Activated effector memory CD4-positive, alpha-beta T cell treated with Interleukin-2 at 50 U/mL for 16 hours (primary cell): ENCODE data around the gene NPB.
A peak's percentile ranks its signal among the peaks of the same experiment; 100 is the strongest.
"Not testable (repeated sequence)": the region's sequence is repeated elsewhere in the genome, so short reads cannot be mapped to it uniquely, and the experiment has no call there.

Source experiments
- DNase-seq: peaks from one replicate; pipeline ENCODE4 v3.0.0-alpha.2; 2020

Gene NPB

DNA sequence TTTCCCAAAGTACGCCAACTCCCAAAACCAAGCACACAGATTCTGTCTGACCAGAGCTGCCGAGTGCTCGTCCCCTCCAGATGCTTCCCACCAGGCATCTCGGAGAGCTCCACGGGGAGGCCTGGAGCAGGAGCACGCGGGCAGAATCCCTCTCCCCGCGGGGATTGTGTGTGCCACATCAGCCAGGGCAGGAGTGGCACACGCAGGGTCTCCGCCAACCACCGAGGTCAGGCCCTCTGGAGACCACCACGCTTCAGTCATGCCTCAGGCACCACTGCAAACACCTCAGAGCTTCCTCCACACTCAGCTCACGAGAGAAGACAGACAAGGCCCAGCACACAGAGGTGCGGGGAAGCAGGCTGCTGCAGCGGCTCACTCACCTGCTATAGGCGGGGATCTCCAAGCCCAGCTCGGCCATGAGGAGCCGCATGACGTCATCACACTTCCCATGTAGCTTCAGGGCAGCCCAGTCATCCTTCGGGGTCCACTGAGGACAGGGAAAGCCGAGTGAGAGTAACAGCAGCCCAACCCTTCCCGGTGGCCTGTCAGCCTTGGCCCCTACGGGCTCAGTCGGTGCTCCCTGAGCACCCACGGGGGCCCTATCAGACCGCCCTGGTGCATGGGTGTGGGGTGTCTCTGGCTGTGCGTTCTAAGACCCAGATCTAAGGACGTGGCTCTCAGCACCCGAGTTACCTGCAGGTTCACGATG lies 11.5 kb downstream of the NPB start:
- DNase-seq, result no peak

DNA sequence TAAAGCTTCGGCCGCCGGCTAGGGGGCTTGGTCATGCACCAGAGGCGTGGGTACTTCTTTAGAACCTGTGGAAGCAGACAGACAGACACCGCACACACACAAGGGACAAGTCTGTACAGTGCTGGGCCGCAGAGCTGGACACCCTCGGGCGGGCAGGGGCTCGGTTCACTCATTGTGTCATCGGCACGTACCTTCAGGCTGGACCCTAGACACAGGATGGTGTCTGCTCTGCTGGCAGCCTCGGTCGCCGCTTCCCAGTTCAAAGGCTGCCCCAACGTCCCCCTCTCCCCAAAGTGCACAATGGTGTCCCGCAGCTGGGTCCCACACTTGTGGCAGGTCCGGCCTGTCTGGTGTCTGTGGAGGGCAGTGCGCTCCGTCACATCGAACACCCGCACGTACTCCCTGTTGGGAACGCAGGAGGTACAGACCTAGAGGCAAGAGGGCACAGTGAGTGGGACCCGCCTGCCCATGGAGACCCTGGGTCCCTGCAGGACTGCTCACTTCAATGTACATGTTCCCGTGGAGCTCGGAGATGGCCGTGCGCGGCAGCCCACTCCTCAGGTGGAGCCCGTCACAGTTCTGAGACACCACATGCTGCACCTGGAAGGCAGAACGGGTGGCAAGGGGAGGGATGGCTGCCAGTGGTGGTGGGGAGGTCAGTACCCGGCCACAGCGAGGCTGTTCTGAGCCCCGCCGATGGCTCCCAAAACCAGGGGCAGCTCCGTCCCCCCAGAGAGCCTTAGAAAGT lies 12.2 kb downstream of the NPB start:
- DNase-seq, result no peak

DNA sequence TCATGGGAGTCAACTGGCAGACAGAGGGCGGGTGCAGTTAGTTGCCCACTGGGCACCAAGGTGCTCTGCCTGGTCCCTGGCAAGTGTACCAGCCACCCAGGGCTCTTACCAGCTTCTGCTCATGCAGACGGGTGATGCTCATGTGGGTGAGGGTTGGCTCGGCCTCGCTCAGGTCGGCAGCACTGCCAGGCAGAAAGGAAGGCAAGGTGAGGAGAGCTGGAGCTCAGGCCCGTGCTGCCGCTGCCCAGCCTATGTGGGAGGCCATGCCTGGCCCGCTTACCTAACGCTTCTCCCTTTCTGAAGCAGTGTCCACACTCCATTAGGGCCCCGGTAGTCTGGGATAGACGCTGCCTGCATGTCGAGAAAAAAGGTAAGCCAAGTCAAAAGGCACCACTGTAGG lies 13.3 kb downstream of the NPB start:
- DNase-seq, result no peak

DNA sequence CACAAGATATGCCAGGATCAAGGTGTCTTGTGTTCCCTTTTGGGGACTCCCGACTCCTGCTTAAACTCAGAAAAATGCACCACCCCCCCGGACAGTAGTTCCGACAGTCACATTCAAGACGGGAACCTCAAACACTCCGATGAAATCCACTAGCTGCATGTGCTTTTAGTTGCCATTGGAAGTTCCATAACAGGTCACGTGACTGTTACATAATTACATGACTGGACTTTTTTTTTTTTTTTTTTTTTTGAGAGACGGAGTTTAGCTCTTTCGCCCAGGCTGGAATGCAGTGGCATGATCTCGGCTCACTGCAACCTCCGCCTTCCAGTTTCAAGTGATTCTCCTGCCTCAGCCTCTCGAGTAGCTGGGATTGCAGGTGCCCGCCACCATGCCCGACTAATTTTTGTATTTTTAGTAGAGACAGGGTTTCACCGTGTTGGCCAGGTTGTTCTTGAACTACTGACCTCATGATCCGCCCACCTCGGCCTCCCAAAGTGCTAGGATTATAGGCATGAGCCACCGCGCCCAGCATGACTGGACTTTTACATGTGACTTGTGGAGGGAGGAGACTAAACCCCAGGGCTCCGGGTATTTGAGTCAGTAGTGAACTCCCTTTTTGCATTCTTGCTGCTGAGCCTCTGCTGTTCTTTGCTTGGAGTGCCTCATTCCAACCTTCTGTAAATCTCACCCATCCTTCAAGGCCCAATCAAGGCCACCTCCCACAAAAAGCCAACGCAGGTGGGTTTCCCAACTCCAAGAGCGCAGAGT lies 14.4 kb downstream of the NPB start:
- no peak for DNase-seq

DNA sequence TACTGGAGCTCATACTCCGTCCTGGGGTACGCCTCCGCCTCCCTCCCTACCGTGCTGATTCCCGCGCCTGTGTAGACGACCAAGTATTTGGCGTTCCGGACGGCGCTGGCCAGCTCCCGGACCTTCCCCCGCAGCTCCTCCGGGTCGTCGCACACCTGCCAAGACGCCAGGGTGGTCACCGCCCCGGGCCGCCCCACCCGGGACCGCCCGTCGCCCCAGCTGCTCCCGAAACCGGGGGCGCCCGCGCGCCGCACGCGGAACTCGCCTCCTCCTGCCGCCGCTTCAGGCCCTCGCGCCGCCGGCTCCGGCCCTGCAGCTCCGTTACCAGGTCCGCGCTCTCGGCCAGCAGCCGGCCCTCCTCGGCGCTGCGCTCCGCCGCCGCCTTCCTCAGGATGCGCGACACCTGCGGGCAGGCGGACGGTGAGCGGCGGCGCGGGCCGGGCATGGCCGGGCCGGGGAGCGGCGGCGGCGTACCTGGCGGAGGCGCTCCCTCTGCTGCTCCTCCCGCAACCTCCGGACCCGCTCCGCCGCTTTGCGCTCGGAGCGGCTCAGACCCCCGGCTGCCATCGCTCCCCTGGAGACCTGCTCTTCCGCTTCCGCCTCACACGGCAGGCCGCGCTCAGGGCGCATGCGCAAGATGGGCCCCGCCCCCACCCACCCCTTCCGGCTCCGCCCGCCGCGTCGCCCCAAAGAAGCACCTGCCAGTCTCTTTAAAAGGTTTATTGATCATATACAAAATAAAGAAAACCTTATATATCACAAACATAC lies 15.7 kb downstream of the NPB start, which contains the start of gene SIRT7:
Gene SIRT7, minus strand, starts transcription at position 612 of the 768 bp plus-strand sequence. Its CDS starts 45 bp downstream, at position 567.
- DNase-seq, result peak; percentile 75

DNA sequence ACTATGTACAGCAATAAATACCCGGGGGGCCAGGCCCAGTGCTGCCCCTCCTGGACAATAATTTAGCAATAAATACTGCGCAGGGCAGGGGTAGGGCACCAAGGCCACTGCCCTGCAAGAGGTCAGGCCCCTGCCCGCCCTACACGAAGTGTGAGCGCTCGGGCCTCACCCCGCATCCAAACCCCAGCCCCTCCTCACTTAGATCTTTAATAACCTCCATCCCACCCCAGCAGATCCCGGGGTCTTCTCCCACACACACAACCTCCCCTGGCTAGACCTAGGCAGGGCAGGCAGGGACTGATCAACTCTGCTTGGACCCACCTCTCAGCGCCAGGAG lies 16.3 kb downstream of the NPB start:
- DNase-seq, result not testable (repeated sequence)

DNA sequence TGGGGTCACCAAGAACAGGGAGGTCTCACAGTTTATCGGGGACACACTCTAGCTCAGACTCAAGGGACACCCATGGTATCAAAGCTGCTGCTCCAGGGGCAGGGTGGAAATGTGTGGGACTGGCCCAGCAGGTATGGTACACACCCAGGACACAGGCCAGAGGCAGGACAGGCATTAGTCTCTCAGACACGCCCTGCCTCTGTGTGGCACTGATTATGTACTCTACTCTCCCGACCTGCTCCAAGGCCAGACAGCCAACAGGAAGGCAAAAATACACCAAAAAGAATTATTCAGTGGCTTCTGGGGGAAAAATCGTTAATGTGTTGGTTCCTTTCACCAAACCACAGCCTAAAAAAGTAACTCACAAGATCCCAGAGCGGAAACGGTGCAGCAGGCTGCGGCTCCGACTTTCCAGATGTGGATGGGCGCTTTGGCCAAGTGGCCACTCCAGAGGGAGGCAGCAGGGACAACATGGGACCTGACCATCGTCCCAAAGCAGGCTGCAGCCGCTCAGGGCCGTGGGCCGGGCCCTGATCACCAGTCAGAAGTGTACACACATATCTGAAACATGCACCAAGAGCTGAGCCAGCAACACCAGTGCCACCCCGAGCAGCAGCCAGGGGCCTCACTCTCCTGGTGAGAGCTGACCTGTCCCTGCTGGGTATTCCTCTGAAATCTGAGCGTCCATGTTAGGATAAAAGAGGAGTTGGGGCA lies 17.0 kb downstream of the NPB start:
- no peak for DNase-seq

DNA sequence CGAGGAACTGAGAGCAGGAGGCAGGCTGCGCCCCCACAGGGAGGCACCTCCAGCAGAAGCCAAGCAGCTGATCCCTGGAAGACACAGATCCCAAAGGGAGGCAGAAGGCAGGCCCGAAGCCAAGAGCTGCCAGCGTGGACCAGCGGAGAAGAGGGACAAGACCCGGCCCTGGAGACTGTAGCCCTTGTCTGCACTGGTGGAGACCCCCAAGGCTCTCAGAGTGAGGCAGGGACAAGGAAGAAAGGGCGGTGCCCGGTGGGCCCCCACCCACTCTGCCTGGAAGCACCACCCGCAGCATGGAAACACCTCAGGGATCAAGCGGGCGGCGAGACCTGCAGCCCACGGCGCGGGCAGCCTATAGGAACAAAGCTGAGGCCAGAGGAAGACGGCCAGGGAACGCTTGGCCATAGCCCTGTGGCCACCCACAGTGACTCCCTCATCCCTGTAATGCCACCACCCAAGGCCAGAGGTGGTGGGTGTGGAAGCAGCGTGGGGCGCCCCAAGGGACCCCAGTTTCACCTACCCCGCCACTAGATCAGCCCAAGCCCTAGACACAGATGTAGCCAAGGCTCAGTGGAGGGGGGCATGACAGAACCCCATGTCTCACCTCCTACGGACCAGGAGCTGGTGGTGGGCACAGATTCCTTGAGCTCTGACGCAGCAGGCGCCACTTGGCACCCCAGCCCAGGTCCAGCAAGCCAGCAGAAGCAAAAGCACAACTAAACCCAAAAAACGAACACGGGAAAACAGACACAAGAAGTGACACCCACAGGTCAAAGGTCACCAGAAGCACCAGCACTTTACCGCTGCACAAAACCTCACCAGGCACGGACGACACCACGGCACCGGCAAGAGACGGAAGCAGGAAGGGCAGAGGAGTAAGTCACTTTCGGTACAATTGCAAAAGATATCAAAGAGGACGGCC lies 18.8 kb downstream of the NPB start:
- DNase-seq, result no peak

DNA sequence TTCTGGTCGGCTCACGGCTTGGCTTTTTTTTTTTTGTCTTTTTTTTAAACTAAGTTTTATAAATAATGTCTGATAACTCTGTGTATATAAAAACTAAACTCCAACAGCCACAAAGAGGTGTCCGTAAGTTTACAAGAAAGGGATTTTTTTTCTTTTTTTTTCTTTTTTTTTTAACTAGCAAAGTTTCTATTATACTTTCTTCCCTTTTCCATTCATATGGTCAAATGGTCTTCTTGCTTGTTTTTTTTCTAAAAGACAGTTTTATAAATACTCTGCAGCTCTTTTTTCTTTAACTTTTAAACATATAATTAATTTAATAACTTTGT lies 19.5 kb downstream of the NPB start:
- DNase-seq, result no peak

DNA sequence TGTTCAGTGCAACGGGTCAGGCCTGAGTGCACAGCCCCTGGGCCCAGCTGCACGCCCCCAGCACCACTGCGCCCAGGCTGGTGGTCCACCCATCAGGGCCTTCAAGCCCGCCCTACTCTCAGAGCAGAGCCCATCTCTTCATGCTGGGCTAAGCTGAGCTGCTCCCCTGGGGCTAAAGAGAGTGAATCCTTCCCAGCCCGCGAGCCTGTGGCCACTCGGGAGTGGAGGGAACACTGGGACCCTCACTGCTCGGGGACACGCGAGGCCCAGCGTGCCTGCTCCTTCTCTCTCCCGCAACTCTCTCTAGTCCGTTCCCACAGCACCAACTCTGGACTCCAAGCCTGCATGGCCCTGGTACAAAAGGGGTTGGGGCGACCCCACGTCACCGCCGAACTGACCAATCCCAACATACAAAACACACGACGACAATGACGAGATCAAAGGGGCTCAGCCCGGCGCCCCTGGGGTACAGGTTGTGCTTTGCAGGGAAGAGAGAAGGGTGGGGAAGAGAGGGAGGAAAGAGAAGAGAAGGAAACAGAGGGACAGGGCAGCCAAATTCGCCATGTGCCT lies 20.0 kb downstream of the NPB start:
- DNase-seq, result no peak

DNA sequence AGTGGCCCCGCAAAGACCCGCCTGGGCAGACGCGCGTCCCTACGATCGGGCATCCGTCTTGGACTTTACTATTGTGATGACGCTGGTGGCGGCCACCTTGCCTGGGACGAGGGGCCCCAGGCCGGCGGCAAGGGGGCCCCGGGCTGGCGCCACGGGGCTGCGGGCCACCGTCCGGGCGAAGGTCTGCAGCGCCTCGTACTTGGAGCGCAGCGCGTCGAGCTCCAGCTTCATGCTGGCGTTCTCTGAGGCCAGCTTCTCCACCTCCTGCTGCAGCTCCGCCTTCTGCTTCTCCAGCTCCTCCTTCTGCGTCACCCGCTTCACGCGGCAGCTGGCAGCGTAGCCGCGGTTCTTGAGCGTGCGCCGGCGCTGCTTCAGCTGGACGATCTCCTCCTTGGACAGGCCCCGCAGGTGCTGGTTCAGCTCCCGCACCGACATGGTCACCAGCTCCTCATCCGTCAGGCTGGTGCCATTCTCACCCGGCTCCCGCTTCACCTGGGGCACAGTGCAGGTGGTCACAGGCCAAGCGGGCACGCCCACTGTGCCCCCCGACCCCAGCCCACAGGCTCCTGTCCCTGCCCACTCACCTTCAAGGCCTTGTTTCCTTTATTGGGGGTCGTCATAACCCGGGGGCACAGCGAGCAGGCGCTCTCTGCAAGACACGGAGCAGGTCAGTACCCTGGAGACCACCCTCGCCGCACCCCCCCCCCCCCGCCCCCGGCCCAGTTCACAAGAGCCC lies 20.7 kb downstream of the NPB start:
- DNase-seq, result no peak

DNA sequence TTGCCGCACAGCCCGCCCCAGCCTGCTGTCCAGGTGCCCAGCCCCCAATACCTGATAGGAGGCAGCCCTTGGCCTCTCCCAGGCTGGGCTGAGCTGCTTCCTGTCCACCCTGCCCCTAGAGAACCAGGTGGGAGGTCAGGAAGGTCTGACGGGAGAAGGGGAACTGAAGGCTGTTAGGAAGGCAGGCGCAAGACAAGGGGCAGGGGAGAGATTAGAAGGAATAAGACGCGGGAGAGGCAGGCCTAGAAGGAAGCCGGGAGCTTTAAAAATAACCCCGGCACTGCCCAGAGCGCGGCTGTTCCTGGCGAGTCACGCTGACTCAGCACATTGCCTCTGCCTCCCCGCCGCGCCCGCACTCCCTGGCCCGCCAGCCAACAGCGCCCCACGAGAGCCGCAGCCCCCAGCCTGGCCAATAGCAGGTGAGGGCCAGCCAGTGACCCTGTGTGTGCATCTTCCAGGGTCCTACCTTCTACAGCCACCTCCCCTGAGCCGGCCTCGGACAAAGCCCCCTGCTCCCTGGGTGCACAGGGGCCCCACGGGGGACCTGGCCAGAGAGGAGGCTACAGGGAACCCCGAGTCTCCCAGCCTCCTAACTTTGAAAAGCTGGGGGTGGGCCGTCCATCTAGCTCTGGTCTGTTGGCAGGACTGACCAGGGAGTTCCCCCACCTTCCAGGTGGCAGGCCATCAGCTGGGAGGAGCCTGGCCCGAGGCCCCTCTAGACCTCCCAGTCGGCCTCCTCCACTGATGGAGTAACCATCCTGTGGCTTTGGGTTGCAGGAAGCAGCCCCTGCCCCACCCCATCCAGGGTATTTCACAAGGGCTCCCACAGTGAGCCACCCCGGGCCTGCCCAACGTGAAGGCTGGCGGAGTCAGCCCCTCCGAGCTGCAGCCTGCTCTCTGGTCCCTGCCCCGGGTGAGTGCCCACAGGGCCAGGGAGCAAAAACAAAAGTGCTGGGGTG lies 21.5 kb downstream of the NPB start:
- DNase-seq, result no peak

DNA sequence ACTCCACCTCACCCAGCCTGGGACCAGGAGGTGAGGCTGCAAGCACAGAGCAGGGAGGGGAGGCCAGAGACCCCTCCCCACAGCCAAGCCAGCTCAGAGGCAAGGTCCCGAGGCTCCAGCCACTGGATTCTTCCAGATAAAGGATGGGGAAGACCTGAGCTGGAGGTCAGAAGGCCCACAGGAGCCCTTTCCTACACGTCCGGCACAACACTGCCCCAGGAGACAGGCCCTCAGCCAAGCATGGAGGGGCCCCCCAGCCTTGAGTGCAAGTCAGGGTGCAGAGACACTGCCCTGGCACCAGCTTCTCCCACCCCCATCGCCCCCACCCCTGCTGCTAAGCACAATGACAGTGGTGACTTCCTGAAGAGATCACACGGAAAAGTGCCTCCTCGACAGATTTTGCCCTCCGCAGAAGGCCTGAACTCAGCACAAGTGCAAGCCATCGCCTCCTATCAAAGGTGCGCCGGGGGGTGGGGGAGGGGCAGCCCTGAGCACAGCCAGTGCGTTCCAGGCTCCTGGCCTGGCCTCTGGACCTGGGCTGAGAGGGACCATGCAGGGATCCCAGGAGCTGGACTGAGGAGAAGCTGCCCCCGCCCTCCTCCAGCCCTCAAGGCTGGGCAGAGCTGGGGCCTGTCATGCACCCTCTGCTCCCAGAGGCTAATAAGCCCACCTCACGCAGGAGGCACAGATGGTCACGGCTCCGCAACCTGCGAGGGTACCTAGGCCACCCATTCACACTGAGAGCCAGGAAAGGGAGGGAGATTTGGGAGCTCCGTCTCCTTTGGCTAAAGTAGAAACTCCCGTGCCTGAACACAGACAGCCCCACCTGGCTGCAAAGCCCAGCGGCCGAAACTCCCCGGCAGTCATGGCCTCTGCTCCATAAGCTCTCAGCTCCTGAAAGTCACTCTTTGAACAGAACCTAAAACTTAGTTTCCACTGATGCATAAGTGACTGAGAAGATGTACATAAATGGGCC lies 22.8 kb downstream of the NPB start:
- no peak for DNase-seq

DNA sequence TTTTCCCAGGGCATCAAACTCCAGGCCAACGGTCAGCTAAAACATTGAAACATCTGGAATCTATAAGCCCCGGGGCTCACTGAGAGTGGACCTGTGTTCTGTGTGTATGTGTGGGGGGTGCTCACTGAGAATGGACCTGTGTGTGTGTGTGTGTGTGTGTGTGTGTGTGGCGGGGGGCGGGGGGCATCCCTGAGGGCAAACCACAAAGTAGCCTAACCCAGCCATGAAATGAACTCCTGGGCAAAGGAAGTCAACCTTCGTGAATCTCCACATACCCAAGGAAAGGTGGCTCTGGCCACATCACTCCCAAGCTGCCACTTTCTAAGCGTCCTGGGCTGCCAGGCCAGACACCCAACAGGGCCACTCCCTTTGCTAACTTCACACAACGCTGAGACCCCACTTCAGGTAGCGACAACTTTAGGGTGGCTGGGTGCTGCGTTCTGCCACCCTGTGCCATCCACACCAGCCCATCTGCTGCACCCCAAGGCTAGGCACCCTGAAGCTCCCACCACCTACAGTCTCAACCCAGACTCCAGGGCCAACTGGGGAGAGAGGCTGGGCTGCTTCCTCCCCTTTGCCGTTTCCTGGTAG lies 23.9 kb downstream of the NPB start:
- DNase-seq, result no peak

DNA sequence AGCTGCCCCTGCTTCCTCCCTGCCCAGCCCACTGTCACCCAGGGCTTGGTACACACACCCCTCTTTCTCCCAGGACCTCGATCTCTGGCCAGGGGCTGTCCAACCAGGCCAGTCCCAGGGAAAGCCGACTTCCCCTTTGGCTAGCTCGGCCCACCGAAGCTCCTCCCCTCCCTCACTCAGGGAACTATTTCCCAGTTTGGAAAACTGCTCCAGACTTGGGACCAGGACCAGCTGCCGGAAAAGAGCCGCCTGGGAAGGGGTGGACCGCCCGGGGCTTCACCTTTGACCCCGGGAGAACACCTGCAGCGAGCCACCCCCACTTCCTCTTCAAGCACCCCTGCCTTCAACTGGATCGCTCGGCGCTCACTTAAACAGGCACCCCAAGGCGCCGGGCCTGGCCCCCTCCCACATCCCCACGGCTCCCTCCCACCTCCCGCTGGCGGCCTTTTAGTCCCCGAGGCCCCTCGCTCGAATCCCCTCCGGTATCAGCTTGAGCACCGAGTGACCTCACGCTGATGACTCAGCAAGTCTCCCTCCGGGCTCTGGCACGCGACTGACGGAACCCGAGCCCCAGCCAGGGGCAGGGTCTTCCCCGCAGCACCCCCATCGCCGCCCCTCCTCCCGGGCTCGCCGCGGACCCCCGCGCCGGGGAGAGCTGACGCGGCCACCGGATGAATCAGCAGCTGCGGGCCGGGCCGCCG lies 24.6 kb downstream of the NPB start:
- peak; percentile 36 for DNase-seq

DNA sequence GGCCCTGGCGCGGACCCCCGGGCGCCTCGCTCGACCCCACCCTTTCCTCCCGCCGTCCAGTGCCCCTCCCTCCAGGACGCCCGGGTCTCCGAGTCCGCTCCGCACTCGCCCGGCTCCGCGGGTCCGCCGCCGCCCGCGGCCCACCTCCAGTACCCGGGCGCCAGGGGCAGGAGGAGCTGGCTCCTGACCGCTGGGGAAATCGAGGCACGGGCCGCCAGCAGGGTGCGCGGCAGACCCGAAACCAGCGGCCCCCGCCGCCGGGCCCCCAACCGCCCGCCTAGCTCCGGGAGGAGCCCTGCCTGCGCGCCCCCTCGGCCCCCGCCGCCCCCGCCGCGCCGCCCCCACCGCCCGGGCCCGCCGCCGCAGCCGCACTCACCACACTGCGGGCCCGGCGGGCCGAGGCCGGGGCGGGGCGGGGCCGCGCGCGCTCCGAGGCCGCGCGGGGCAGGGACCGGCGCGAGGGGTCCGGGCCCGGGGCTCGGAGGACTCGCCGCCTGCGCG lies 25.2 kb downstream of the NPB start:
- no peak for DNase-seq
